Esophagus muscularis mucosa (tissue), 4 donors: ENCODE data around the gene ADNP. TPM values are rescaled to one million over a fixed set of nuclear protein-coding genes. Genes with fewer than 3 reads are reported as not detected.

ENCODE experiments used
- DNase-seq: peaks from one replicate; pipeline ENCODE4 v3.0.0-alpha.2; 2017; ENCODE audit errors: extremely low spot score
- H3K27ac ChIP-seq, 4 donors: fragments of 200-600 bp; sonication (generic); replicated peaks in 1 of 4; 1 replicate in 3 of 4; 2 replicates in 1 of 4; pipeline ENCODE4 v1.5.1; 2016 to 2019; ENCODE audit warnings: mild to moderate bottlenecking in 1 of 4
- H3K27me3 ChIP-seq, 4 donors: fragments of 200-600 bp; sonication (generic); one replicate each; pipeline versions ENCODE4 v1.5.1 to v1.6.0; 2016 to 2019
- H3K36me3 ChIP-seq, 4 donors: fragments of 200-600 bp; sonication (generic); one replicate each; pipeline ENCODE4 v1.5.1; 2016 to 2019
- H3K4me1 ChIP-seq, 4 donors: fragments of 200-600 bp; sonication (generic); one replicate each; pipeline ENCODE4 v1.5.1; 2016 to 2019
- H3K4me3 ChIP-seq, 4 donors: fragments of 200-600 bp; sonication (generic); 1 replicate in 2 of 4; 2 replicates in 2 of 4; pipeline ENCODE4 v1.5.1; 2016 to 2019; ENCODE audit warnings: mild to moderate bottlenecking in 4 of 4, moderate library complexity in 1 of 4
- H3K9me3 ChIP-seq, 4 donors: fragments of 200-600 bp; sonication (generic); 1 replicate in 3 of 4; 2 replicates in 1 of 4; pipeline ENCODE4 v1.5.1; 2016 to 2019
- EP300 ChIP-seq: sonication (generic); formaldehyde crosslinking; IDR thresholded peaks from one replicate; pipeline ENCODE4 v1.6.1; 2017; ENCODE audit warnings: antibody characterized with exemption
- POLR2A ChIP-seq: fragments of 450-650 bp; IDR thresholded peaks from one replicate; pipeline ENCODE4 v1.6.1; 2017; ENCODE audit warnings: antibody characterized with exemption, moderate library complexity, mild to moderate bottlenecking, low read depth
- POLR2AphosphoS5 ChIP-seq, 2 donors: sonication (generic); formaldehyde crosslinking; IDR thresholded peaks; one replicate each; pipeline ENCODE4 v1.6.1; 2017; ENCODE audit warnings: antibody characterized with exemption in 2 of 2
- WGBS: methylation state at CpG from one replicate; pipeline ENCODE4 v1.1.5; 2018; 5-methylcytosine and 5-hydroxymethylcytosine counted together
- intact Hi-C: fragments of 100-400 bp; cut with DNase I; formaldehyde crosslinking; loops from one replicate; pipeline ENCODE4 v1.15.1; 2023
- total RNA-seq, 4 donors: library from RNA; depleted of rRNA; stranded (reverse); fragments of >200 nt; gene quantifications; one replicate each; pipeline versions ENCODE4 v1.1.0 to v1.2.1, GENCODE V29; 2016
- TF ChIP-seq, protein P1 (sequence below), 3 experiments: fragments of 200-600 bp in 2 of 3; fragments of 450-650 bp in 1 of 3; sonication (generic) in 2 of 3; IDR thresholded peaks; one replicate each; pipeline ENCODE4 v1.5.1; 2017 to 2019; ENCODE audit warnings: antibody characterized with exemption in 3 of 3, mild to moderate bottlenecking in 2 of 3, moderate library complexity in 1 of 3

ADNP gene
- total RNA-seq, 4 donors from 2014 or later = 39.1 to 59.8 (median 48.2) TPM

DNA sequence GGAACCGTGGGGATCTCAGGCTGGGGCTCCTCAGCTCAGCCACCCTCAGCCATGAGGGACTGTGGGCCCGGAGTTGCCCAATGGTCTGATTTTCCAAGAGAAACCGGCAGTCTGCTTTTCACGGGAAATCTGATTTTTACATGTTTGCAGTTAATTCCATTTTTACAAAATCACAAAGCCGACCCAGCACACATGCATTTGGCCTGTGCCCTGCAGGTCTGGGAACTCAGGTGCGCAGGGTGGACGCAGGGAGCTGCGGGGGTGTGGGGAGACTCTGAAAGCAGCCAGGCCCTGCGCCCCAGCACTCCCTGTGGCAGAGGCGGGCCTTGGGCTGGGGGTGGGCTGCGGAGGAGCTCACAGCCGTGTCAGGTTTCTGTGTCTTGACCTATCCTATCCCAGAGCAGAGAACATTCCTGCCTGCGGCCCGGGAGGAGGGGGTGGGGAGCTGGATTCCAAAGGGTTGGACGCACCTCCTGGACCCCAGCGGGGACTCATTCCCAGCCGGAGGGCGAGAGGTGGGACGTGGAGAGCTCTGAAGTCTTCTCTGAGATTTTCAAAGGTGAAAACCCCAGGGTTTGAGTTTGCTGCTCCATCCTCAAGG lies 60.6 kb downstream of the ADNP start:
- Histone ChIP-seq H3K9me3 (no peaks in the 10 kb centered on the region), H3K4me1 (no peaks in the 10 kb centered on the region), H3K4me3 (no peak overlapping the region), H3K27me3 (no peaks in the 10 kb centered on the region), H3K27ac (no peak overlapping the region), H3K36me3 (no peaks in the 10 kb centered on the region)
- intact Hi-C loops = no loop called here
- DNase-seq = no peak
- 70% methylated on average over 11 of the region's 19 CpGs for WGBS
- TF ChIP-seq EP300 (no peak), POLR2AphosphoS5 (IDR thresholded peaks at IDR 0.05) (no peak), POLR2A (no peak)
- TF ChIP-seq, protein P1, sequence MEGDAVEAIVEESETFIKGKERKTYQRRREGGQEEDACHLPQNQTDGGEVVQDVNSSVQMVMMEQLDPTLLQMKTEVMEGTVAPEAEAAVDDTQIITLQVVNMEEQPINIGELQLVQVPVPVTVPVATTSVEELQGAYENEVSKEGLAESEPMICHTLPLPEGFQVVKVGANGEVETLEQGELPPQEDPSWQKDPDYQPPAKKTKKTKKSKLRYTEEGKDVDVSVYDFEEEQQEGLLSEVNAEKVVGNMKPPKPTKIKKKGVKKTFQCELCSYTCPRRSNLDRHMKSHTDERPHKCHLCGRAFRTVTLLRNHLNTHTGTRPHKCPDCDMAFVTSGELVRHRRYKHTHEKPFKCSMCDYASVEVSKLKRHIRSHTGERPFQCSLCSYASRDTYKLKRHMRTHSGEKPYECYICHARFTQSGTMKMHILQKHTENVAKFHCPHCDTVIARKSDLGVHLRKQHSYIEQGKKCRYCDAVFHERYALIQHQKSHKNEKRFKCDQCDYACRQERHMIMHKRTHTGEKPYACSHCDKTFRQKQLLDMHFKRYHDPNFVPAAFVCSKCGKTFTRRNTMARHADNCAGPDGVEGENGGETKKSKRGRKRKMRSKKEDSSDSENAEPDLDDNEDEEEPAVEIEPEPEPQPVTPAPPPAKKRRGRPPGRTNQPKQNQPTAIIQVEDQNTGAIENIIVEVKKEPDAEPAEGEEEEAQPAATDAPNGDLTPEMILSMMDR (IDR thresholded peaks at IDR 0.05) = no peak

DNA sequence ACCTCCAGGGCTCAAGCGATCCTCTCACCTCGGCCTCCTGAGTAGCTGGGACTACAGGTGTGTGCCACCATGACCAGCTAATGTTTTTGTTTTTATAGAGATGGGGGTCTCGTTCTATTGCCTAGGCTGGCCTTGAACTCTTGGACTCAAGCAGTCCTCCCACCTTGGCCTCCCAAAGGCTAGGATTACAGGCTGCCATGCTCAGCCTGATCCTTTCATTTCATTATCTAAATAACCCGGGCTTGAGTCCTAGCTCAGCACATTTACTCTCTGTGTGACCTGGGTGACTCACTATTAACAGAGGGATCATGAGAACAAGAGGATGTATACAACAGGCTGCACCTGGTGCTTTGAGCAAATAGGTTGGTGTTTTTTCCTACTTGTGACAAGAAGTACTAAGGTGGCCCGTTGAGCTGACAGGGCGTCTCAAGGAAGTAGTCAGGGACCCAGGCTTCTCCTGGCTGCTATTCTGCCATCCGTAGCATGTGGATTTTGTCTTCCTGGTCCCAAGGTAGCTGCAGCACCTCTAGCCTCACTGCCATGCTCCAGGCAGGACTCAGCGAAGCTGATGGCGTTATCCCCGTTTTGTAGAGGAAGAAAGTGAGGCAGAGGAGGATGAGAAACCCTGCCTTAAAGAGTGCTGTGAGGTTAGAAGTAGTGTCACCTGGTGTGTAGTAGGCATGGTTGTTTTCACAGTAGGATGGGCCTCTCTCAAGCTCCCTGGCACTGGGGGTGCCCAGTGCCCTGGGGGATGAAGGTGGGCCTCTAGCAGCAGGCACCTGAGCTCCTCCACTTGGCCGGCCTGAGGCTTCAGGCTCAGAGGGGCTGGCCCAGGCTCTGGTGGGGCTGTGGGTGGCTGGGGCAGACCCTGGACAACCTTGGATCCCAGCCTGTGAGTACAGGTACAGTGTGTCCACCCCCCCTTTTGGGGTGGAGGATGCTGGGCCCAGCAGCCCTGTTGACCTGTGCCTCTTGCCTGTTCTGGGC lies 62.4 kb downstream of the ADNP start:
- no peaks in the 10 kb centered on the region for H3K9me3 ChIP-seq
- no peak overlapping the region for H3K27ac ChIP-seq
- no peak for DNase-seq
- no peaks in the 10 kb centered on the region for H3K36me3 ChIP-seq
- no peaks in the 10 kb centered on the region for H3K27me3 ChIP-seq
- intact Hi-C loops = no loop called here
- WGBS = 94% methylated on average over 11 of the region's 11 CpGs
- TF ChIP-seq, protein P1 (IDR thresholded peaks at IDR 0.05) = no peak
- no peak for TF ChIP-seq EP300
- H3K4me1 ChIP-seq = no peaks in the 10 kb centered on the region
- H3K4me3 ChIP-seq = no peak overlapping the region

DNA sequence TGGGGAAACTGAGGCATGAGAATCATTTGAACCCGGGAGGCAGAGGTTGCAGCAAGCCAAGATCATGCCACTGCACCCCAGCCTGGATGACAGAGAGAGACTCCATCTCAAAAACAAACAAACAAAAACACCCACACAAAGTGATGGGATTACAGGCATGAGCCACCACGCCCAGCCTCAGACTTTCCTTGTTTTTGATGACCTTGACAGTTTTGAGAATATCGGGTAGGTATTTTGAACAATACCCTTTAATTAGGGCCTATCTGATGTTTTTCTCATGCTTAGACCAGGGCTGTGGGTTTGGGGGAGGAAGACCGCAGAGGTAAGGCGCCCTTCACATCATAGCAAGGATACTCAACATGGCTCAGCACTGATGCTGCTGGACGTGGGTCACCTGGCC lies 63.4 kb downstream of the ADNP start:
- no peak overlapping the region for H3K27ac ChIP-seq
- H3K4me1 ChIP-seq = no peaks in the 10 kb centered on the region
- H3K36me3 ChIP-seq = no peaks in the 10 kb centered on the region
- DNase-seq = no peak
- no peak for TF ChIP-seq EP300
- no peak for TF ChIP-seq POLR2A
- TF ChIP-seq, protein P1 (IDR thresholded peaks at IDR 0.05) = no peak
- TF ChIP-seq POLR2AphosphoS5 (IDR thresholded peaks at IDR 0.05) = no peak
- intact Hi-C loops = no loop called here
- H3K27me3 ChIP-seq = no peaks in the 10 kb centered on the region
- 85% methylated on average over 6 of the region's 6 CpGs for WGBS
- no peak overlapping the region for H3K4me3 ChIP-seq
- no peaks in the 10 kb centered on the region for H3K9me3 ChIP-seq

DNA sequence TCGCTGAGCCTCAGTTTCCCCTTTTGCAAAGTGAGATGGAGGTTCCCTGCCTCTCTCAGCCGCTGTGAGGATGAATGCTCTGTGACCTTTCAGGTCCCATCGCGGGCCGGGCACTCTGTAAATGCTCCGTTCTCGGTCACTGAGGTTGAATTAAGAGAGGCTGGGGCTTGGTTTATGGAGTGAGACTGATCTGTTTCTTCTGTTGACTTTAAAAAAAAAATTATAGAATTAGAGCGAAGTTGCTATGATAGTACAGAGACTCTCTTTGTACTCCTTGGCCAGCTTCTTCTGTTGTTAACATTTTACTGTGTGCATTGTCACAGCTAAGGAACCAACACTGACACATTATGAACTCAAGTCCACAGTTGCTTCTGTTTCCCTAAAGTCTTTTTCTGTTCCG lies 64.4 kb downstream of the ADNP start:
- H3K4me3 ChIP-seq = no peak overlapping the region
- no peak for DNase-seq
- no peaks in the 10 kb centered on the region for H3K36me3 ChIP-seq
- H3K9me3 ChIP-seq = no peaks in the 10 kb centered on the region
- intact Hi-C loops = no loop called here
- H3K27ac ChIP-seq = no peak overlapping the region
- 89% methylated on average over 7 of the region's 9 CpGs for WGBS
- no peaks in the 10 kb centered on the region for H3K4me1 ChIP-seq
- TF ChIP-seq POLR2A (no peak), EP300 (no peak), POLR2AphosphoS5 (IDR thresholded peaks at IDR 0.05) (no peak)
- TF ChIP-seq, protein P1 (IDR thresholded peaks at IDR 0.05) = no peak
- no peaks in the 10 kb centered on the region for H3K27me3 ChIP-seq
